Subcutaneous adipose tissue (tissue), 4 donors: Measurements from ENCODE around the gene SLC6A9. TPM values are rescaled to one million over a fixed set of nuclear protein-coding genes. Genes with fewer than 3 reads are reported as not detected.

Source experiments
- total RNA-seq, 4 donors: library from RNA; depleted of rRNA; stranded (reverse); fragments of >200 nt; gene quantifications; one replicate each; pipeline ENCODE4 v1.1.0, GENCODE V29; 2016
- TF ChIP-seq, protein P1 (sequence below): fragments of 450-650 bp; IDR thresholded peaks from one replicate; pipeline ENCODE4 v1.5.1; 2016; ENCODE audit warnings: low read depth, mild to moderate bottlenecking, control low read depth, antibody characterized with exemption, moderate library complexity

The SLC6A9 gene
- total RNA-seq, 4 donors from 2014 or later = 0.22 to 0.94 (median 0.34) TPM; not detected in 1

DNA sequence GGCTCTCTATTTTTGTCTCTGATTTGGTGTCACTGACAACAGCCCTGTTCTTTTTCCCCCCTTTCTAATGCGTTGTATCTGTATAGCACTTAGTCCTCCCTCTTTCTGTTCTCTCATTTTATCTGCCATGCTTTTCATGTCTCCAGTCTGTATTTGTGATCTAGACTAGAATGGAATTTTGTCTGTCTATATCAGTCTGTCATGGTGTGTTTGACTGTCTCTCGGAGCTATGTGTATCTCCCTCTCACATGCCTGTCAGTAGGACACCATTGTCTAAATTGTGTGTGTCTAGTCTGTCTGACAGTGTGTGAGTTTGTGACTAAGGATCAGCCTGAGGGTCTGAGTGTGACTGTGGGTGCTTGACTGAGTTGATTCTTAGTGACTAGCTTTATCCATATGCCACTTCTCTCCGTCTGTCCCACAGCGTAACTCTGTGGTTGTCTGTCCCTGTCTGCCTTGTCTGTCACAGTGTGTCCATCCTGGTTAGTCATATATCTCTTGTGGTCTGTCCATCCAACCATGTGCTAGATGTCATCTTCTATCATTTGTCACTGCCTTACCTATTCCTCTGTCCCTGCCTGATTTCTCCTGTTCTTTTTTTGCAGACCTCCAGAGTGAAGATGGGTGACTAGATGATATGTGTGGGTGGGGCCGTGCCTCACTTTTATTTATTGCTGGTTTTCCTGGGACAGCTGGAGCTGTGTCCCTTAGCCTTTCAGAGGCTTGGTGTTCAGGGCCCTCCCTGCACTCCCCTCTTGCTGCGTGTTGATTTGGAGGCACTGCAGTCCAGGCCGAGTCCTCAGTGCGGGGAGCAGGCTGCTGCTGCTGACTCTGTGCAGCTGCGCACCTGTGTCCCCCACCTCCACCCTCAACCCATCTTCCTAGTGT lies 53.6 kb downstream of the SLC6A9 start:
- TF ChIP-seq, protein P1, sequence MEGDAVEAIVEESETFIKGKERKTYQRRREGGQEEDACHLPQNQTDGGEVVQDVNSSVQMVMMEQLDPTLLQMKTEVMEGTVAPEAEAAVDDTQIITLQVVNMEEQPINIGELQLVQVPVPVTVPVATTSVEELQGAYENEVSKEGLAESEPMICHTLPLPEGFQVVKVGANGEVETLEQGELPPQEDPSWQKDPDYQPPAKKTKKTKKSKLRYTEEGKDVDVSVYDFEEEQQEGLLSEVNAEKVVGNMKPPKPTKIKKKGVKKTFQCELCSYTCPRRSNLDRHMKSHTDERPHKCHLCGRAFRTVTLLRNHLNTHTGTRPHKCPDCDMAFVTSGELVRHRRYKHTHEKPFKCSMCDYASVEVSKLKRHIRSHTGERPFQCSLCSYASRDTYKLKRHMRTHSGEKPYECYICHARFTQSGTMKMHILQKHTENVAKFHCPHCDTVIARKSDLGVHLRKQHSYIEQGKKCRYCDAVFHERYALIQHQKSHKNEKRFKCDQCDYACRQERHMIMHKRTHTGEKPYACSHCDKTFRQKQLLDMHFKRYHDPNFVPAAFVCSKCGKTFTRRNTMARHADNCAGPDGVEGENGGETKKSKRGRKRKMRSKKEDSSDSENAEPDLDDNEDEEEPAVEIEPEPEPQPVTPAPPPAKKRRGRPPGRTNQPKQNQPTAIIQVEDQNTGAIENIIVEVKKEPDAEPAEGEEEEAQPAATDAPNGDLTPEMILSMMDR = no peak

DNA sequence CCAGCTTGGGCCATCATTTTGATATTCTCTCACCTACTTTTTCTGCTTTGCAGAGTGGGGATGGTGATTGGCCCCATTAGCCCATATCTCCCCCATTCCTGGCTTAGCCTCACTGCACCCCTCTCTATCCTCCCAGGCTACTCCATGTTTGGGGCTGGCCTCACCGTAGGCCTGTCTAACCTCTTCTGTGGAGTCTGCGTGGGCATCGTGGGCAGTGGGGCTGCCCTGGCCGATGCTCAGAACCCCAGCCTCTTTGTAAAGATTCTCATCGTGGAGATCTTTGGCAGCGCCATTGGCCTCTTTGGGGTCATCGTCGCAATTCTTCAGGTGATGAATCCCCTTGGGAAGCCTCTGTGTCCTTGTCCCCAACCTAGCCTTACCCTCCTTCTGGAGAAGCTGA lies 54.4 kb downstream of the SLC6A9 start:
- TF ChIP-seq, protein P1 = no peak

DNA sequence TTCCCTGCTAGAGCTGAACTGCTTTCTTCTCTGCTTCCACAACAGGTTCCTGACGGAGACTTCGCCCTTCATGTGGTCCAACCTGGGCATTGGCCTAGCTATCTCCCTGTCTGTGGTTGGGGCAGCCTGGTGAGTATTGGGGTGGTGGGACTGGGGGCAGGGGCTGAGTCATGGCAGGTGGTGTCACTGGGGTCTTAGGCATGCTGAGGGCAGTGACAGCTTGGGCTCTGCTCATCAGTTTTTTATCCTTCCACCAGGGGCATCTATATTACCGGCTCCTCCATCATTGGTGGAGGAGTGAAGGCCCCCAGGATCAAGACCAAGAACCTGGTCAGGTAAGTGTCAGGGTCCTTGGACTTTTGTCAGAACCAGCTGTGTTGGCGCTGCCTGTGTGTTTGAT lies 55.2 kb downstream of the SLC6A9 start:
- TF ChIP-seq, protein P1 = no peak

DNA sequence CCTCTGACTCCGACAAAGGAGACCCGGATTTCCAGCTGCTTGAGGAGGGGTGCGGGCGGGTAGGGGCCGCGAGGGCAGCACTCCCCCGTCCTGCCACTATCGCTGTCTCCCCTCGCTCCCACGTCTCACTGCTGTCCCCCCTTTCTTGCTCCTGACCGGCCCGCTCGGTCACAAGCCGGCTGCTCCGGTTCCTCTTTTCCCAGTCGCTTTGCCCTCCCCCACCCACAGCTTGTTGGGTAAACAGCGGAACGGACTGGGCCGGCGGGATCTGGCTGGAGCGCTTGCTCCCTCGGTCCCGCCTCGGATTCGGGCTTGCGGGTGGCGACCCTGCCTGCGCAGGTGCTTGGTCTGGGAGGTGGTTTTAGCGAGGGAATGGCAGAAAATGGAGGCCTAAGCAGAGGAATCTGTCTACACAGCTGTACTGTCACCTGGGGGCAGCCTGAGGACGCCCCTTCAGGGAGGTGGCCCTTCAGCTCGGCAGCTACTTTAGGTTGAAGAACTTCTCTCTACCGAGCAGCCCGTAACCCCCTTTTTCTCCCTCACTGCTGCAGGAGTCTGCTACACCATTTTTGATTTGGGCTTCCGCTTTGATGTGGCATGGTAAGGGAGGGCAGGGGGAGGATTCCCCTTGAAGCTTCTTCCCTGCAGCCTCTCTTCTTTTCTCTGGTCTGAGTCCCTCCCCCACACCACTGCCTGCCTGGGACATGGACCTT lies 55.9 kb downstream of the SLC6A9 start:
- TF ChIP-seq, protein P1 = no peak

DNA sequence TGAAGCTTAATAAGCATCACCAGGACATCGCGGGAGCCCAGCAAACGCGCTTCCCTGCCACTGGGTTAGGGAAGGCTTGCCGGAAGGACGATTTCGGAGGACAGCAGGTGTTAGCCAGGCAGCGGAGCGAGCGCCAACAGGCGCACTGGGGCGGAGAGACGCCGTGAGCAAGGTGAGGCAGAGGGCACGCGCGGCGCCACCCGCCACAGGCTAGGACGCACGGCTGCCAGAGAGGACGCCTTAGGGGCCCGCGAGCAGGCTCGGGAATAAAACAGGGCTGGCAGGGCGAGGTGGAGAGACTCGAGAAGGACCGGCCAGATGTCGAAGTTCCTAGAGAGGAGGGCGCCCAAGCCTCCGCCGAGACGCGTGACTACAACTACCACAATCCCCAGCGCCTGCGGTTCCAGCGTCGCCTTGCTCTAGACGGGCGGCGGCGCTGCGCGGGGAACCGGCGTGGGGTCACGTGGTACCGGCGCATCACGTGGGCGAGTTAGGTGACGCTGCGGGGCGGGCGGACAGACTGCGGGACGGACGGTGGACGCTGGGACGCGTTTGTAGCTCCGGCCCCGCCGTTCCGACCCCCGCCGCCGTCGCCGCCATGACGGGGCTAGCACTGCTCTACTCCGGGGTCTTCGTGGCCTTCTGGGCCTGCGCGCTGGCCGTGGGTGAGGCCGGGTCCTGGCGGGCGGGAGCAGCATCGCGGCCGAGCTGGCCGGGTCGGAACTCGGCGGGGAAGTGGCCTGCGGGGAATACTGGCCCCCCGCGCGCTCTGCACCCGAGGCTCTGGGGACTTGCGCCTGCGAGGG lies 56.6 kb downstream of the SLC6A9 start, which contains the start of gene ATP6V0B:
Gene ATP6V0B (plus strand): TSS at position 518 of the 806 bp plus-strand sequence. CDS start 81 bp downstream, at position 599.
- TF ChIP-seq, protein P1 = no peak

DNA sequence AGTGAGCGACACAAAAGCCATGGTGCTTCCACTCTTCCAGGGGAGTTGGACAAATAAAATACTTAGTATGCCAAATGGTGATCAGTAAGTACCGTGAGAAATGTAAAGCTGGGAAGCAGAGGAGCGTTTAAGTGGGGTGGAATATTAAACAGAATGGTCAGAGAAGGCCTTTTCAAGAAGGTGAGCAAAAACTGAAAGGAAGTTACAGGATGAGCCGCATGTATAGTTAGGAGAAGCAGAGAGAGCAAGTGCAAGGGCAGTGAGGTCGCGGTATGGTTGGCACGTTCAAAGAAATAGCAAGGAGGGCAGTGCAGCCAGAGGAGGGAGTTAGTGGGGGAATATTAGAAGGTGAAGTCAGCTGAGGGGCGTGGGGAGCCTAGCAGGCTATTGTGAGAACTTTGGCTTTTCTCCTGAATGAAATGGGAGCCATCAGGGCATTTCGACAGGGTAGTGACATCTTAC lies 57.2 kb downstream of the SLC6A9 start:
- TF ChIP-seq, protein P1 = no peak
